Activated T-cell treated with anti-CD3 and anti-CD28 coated beads, Interleukin-2, amount 50 U/mL, for 4 hours (primary cell): ENCODE data around the gene CTNNB1. TPM values are rescaled to one million over a fixed set of nuclear protein-coding genes. Genes with fewer than 3 reads are reported as not detected.
"Not testable (repeated sequence)": the region's sequence is repeated elsewhere in the genome, so short reads cannot be mapped to it uniquely, and the experiment has no call there.

Source experiments
- ATAC-seq, 2 donors: fragments of 200-7000 bp; cut with Tn5 transposase; one replicate each; pipeline ENCODE4 v1.10.0; 2021
- DNase-seq: peaks from one replicate; pipeline ENCODE4 v3.0.0-alpha.2; 2020
- H3K27me3 Mint-ChIP-seq: one replicate; pipeline ENCODE4 v1.8.0; 2021; ENCODE audit warnings: low read depth, mixed read lengths
- H3K36me3 Mint-ChIP-seq: one replicate; pipeline ENCODE4 v1.8.0; 2022; ENCODE audit warnings: mixed read lengths; ENCODE audit not compliant: insufficient read depth
- H3K4me1 Mint-ChIP-seq: one replicate; pipeline ENCODE4 v1.8.0; 2021; ENCODE audit warnings: low read depth, mixed read lengths
- H3K4me3 Mint-ChIP-seq: one replicate; pipeline ENCODE4 v1.8.0; 2021; ENCODE audit warnings: mild to moderate bottlenecking, moderate library complexity, mixed read lengths
- H3K9me3 Mint-ChIP-seq: one replicate; pipeline ENCODE4 v1.8.0; 2021; ENCODE audit warnings: mixed read lengths
- total RNA-seq, 3 donors: library from RNA; stranded (reverse); gene quantifications; one replicate each; pipeline ENCODE4 v1.2.1, GENCODE V29; 2021

CTNNB1 gene
- total RNA-seq, 3 donors from 2014 or later = 132 to 190 (median 168) TPM

- H3K4me3 Mint-ChIP-seq = no peak overlapping the region
- DNase-seq (no peak), ATAC-seq (no peak)
- peaks cover 15% of the 10 kb centered on the region for H3K9me3 Mint-ChIP-seq
- H3K27me3 Mint-ChIP-seq = no peaks in the 10 kb centered on the region
- H3K36me3 Mint-ChIP-seq = peaks cover 16% of the 10 kb centered on the region
- H3K4me1 Mint-ChIP-seq = peaks cover 2% of the 10 kb centered on the region
Measured at GRCh38 chr3:41274944-41275668, 75.8 kb downstream of the CTNNB1 start.

- Mint-ChIP-seq H3K27me3 (no peaks in the 10 kb centered on the region), H3K36me3 (peaks cover 16% of the 10 kb centered on the region), H3K4me3 (no peak overlapping the region), H3K9me3 (peaks cover 15% of the 10 kb centered on the region), H3K4me1 (peaks cover 2% of the 10 kb centered on the region)
- DNase-seq = no peak
- no peak for ATAC-seq
Measured at GRCh38 chr3:41276191-41276590, 76.9 kb downstream of the CTNNB1 start.

GRCh38 chr3:41277790-41278465, 78.6 kb downstream of the CTNNB1 start:
- Mint-ChIP-seq H3K9me3 (peaks cover 5% of the 10 kb centered on the region), H3K4me3 (no peak overlapping the region), H3K27me3 (no peaks in the 10 kb centered on the region), H3K4me1 (peaks cover 2% of the 10 kb centered on the region), H3K36me3 (peaks cover 12% of the 10 kb centered on the region)
- no peak for DNase-seq
- no peak for ATAC-seq

GRCh38 chr3:41284934-41285333, 85.6 kb downstream of the CTNNB1 start:
- DNase-seq, H3K36me3 Mint-ChIP-seq, H3K4me1 Mint-ChIP-seq, H3K4me3 Mint-ChIP-seq, ATAC-seq, H3K9me3 Mint-ChIP-seq, H3K27me3 Mint-ChIP-seq: not testable (repeated sequence)

- no peak for DNase-seq
- Mint-ChIP-seq H3K4me3 (no peak overlapping the region), H3K9me3 (peaks cover 8% of the 10 kb centered on the region), H3K27me3 (no peaks in the 10 kb centered on the region), H3K4me1 (peaks cover 4% of the 10 kb centered on the region), H3K36me3 (peaks cover 4% of the 10 kb centered on the region)
- no peak for ATAC-seq
Measured at GRCh38 chr3:41286305-41286704, 87.0 kb downstream of the CTNNB1 start.

- Mint-ChIP-seq H3K4me1 (peaks cover 4% of the 10 kb centered on the region), H3K9me3 (peaks cover 8% of the 10 kb centered on the region), H3K27me3 (no peaks in the 10 kb centered on the region), H3K4me3 (no peak overlapping the region), H3K36me3 (peaks cover 1% of the 10 kb centered on the region)
- ATAC-seq (no peak), DNase-seq (no peak)
Measured at GRCh38 chr3:41288785-41289184, 89.5 kb downstream of the CTNNB1 start.
